ENCODE measurements around the gene GAL3ST3. TPM values are rescaled to one million over a fixed set of nuclear protein-coding genes. Genes with fewer than 3 reads are reported as not detected.

Gene GAL3ST3
- total and polyA plus RNA-seq, 10 of the 15 experiments (the other 5 are each of a cell fraction or from before 2014, with no cell fraction given), result 0.06 to 0.12 TPM; not detected in 8

- TF ChIP-seq CTCF (IDR thresholded peaks at IDR 0.05 in 2 of 3, conservative IDR thresholded peaks at IDR 0.05 in 1 of 3; ENCODE audit: control insufficient read depth in 2 of 3, extremely low read depth in 1 of 3, insufficient read depth in 1 of 3, low read depth in 3 of 3, low read length in 3 of 3) (peak; percentile 86 to 94 (median 89)), RELB (IDR thresholded peaks at IDR 0.05; ENCODE audit: low read depth) (no peak)
These were observed 3.8 kb downstream of the GAL3ST3 start (continued) for GRCh38 chr11:66045177-66045639.

GRCh38 chr11:66044757-66045156, 4.2 kb downstream of the GAL3ST3 start:
- SMC1A ChIA-PET (ENCODE audit: uncharacterized antibody, unreplicated experiment), result interaction anchor here (1.0 to 2.8 kb wide), 14 partner anchors 9 to 91 kb away, joined by 3 to 16 read pairs (median 6); partner anchors contain the start of gene CATSPER1
- TF ChIP-seq CBX3 (IDR thresholded peaks at IDR 0.05; ENCODE audit: borderline replicate concordance, low read depth), result no peak
- no peak for TF ChIP-seq ASH2L (IDR thresholded peaks at IDR 0.05; ENCODE audit: borderline replicate concordance, low read depth)
- TF ChIP-seq SREBF2 (IDR thresholded peaks at IDR 0.05; ENCODE audit: low read length), result no peak
- no peak for TF ChIP-seq KDM1A (IDR thresholded peaks at IDR 0.05; ENCODE audit: borderline replicate concordance)
- TF ChIP-seq CREM (IDR thresholded peaks at IDR 0.05; ENCODE audit: low read depth), result no peak
- Histone ChIP-seq H3K4me1 (ENCODE audit: control insufficient read depth, insufficient read depth, low read length) (peaks cover 2% of the 10 kb centered on the region; the same call in 1 of the 2 replicates), H3K27ac (ENCODE audit: control insufficient read depth, insufficient read depth) (no peak overlapping the region), H3K27me3 (replicated peaks in 1 of 2; ENCODE audit: control insufficient read depth in 2 of 2, insufficient read depth in 2 of 2, low read length in 1 of 2) (no peaks in the 10 kb centered on the region), H3K4me2 (ENCODE audit: control insufficient read depth, insufficient read depth) (peak overlapping the region; percentile 47; the same call in 1 of the 2 replicates), H3K4me3 (no peak overlapping the region), H3K79me2 (ENCODE audit: control insufficient read depth, insufficient read depth, low read length) (no peaks in the 10 kb centered on the region), H4K20me1 (ENCODE audit: control insufficient read depth, insufficient read depth) (no peaks in the 10 kb centered on the region), H3K9ac (ENCODE audit: control insufficient read depth, insufficient read depth, low read length) (no peak overlapping the region), H3K9me3 (replicated peaks; ENCODE audit: control insufficient read depth, insufficient read depth, low read length) (no peaks in the 10 kb centered on the region), H2AFZ (ENCODE audit: control insufficient read depth, low read depth, low read length) (peak overlapping the region; percentile 25), H3K36me3 (ENCODE audit: control insufficient read depth in 2 of 2, insufficient read depth in 2 of 2, low read length in 1 of 2) (no peaks in the 10 kb centered on the region)
- CTCF ChIA-PET, result interaction anchor here (0.6 to 5.0 kb wide), 46 partner anchors 8 to 333 kb away, joined by 3 to 71 read pairs (median 5); partner anchors contain the start of genes BANF1, CATSPER1, CCDC85B and EIF1AD
- POLR2A ChIA-PET, result interaction anchor here (0.6 to 1.8 kb wide), 6 partner anchors 9 to 92 kb away, joined by 3 to 6 read pairs (median 4); no protein-coding TSS in a partner anchor
- RAD21 ChIA-PET (ENCODE audit: unreplicated experiment), result interaction anchor here (0.6 to 1.6 kb wide), 16 partner anchors 9 to 1685 kb away, joined by 3 to 7 read pairs (median 4); partner anchors contain the start of genes BANF1, CCDC85B, KAT5 and MUS81
- ATAC-seq, result no peak; the same call in 2 of the 3 replicates
- DNase-seq (ENCODE audit: low read depth, low spot score), result no peak
- no peak for FAIRE-seq
- intact Hi-C loops (cut with micrococcal nuclease; ENCODE audit: unreplicated experiment) (no loop called here), in situ Hi-C loops (cut with MboI) (no loop called here)
- 4% methylated on average over 6 of the region's 6 CpGs for WGBS (ENCODE audit: insufficient coverage, insufficient replicate concordance, low lambda C conversion rate, missing lambda C conversion rate)
- no TSS peak for BruUV-seq (replicated peaks)
